GM19467 (cell line): Measurements from ENCODE around the gene CCDC188.

ENCODE experiments used
- ATAC-seq: cut with Tn5 transposase; IDR thresholded peaks from one replicate; pipeline ENCODE4 v1.9.1; 2021; ENCODE audit warnings: mild to moderate bottlenecking, moderate library complexity; ENCODE audit not compliant: unreplicated experiment

CCDC188 gene

DNA sequence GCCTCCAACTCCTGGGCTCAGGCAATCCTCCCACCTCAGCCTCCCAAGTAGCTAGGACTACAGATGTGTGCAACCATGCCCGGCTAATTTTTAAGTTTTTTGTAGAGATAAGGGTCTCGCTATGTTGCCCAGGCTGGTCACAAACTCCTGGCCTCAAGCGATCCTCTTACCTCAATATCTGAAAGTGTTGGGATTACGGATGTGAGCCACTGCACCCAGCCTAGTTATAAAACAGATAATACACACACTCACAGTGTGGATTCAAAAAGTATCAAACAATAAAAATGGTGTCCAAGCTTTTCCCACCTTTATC, 377 bp upstream of the CCDC188 start:
- ATAC-seq = no peak

GRCh38 chr22:20149257-20150250, 1.3 kb downstream of the CCDC188 start:
- ATAC-seq = no peak

DNA sequence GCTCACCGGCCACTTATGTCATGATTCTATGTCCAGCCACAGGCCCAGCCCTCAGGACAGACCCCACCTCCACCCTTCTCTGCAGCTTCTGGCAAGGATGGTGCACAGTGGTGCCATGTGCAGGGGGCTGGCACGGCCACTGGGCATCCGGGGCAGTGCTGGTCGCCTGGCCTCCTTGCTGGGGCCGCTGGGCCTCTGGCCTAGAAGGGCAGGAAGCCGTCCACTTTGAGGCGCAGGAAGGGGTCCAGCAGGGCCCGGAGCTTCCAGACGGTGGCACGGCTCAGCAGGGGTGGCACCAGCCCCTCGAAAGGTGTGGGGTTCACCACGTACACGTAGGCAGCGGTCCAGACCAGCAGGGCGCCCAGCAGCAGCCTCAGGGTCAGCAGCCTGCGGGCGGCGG, 2.4 kb downstream of the CCDC188 start:
- no peak for ATAC-seq

DNA sequence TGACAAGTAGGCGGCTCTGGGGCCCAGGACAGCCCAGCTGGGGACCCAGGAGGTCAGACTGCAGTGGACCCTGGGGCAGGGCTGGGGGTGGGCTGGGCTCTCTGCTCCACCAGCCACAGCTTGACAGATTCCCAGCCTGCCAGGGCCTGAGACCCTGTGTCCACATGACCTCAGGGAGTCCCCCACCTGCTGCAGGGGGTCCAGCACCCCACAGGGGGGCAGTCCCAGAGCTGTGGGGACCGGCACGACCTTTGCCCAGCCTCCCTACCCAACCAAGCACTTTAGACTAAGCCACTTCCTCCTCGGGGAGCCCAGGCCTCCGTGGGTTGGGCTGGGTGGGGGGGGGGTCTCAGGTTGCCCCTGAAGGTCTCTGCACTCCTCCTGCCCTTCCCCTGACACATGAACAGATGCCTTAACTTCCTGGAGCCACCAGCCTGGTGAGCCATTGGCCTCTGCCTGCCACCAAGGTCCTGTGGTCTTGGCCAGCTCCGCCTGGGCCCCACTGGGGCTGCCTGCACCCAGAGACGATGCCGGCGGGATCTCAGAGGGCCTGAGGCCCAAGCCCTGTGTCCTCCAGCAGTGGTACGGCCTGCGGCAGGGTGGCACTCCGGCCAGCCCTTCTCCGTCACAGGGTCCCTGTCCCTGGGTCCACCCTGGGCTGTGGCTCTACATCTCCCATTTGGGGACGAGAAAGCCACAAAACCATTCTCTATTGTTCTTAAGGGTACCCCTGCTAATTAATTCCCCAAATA, 3.4 kb downstream of the CCDC188 start:
- no peak for ATAC-seq

DNA sequence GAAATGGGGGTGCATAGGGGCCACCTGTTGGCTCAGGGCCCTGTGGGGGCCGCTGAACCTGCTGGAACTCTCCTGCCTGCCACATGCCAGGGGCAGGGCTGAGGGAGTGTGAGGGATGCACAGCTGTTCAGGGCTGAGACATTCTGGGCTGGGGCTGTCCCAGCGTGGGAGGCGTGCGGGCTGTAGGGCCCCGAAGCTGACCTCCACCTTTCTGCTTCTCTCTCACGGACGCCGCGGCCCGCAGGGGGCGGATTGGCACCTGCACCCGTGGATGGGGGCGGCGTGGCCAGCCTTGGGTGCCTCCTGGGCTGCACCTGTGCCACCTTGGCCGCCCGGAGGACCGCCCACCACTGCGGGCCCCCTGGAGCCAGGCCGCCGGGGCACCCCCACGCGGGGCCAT, 4.1 kb downstream of the CCDC188 start:
- ATAC-seq = no peak

DNA sequence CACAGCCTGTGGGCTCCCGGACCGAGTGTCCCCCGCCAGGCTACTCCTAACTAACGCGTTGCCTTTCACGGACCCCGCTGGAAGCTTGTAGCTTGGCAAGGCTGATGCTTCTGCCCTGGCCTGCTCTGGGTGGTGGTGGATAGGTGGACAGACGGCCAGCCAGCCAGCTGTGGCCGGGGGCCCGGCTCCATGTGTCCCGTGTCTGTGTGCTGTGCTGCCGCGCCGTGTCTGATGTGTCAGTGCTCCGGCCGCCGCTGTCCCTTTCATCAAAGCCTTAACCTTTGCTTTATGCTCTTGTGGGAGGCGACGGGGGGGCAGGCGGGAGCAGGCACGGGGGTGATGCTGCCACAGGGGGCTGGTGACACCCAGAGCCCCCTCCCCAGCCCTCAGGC, 5.0 kb downstream of the CCDC188 start:
- ATAC-seq = no peak

- ATAC-seq = no peak
These were observed 5.5 kb downstream of the CCDC188 start for GRCh38 chr22:20145206-20145831.

DNA sequence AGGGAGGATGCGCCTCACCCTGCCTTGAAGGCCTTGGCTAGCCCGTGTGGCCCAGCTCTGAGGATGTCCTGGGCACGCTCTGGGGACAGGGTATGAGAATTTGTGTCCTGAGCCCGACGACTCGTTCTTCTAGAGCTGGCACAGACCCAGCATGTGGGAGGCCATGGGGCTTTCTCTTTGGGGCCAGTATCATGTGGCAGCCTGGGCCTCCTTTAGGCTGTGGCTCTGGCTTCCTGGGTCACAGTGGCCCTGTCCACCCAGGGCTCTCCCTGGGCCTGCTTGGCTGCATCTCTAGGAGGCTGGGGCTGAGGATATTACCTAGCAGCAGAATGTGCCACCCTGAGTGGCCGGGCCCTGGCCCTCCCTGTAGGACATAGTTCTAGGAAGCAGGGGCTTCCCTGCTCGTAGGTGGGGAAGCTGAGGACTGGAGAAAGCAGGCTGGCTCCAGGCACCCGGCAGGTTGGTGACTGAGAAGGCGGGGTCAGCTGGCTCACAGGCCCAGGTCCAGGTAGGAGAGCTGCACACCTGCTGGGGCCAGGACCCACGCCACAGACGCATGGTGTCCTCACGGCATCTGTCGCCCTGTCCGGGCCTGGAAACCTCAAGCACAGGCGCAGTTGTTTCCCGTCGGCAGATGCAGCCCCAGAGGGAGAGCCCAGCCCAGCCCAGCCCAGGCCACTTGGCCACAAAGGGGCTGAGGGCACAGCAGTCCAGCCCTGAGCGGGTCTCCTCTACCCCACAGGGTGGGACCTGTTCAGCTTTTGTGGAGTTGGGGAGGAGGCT, 6.8 kb downstream of the CCDC188 start:
- ATAC-seq = no peak

DNA sequence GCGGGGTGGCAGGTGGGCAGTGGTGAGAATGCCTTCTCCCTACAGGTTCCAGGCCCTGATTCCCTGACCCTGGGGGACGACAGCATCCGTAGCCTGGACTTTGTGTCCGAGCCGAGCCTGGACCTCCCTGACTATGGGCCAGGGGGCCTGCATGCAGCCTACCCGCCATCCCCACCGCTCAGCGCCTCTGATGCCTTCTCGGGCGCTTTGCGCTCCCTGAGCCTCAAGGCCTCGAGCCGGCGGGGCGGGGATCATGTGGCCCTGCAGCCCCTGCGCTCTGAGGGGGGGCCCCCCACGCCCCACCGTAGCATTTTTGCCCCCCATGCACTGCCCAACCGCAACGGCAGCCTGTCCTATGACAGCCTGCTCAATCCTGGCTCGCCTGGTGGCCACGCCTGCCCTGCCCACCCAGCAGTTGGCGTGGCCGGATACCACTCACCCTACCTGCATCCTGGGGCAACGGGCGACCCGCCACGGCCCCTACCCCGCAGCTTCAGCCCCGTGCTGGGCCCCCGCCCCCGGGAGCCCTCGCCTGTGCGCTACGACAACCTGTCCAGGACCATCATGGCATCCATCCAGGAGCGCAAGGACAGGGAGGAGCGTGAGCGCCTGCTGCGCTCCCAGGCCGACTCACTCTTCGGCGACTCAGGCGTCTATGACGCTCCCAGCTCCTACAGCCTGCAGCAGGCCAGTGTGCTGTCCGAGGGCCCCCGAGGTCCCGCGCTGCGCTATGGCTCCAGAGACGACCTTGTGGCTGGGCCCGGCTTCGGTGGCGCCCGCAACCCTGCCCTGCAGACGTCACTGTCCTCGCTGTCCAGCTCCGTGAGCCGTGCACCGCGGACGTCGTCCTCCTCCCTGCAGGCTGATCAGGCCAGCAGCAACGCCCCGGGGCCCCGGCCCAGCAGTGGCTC, 7.9 kb downstream of the CCDC188 start:
- ATAC-seq = no peak

DNA sequence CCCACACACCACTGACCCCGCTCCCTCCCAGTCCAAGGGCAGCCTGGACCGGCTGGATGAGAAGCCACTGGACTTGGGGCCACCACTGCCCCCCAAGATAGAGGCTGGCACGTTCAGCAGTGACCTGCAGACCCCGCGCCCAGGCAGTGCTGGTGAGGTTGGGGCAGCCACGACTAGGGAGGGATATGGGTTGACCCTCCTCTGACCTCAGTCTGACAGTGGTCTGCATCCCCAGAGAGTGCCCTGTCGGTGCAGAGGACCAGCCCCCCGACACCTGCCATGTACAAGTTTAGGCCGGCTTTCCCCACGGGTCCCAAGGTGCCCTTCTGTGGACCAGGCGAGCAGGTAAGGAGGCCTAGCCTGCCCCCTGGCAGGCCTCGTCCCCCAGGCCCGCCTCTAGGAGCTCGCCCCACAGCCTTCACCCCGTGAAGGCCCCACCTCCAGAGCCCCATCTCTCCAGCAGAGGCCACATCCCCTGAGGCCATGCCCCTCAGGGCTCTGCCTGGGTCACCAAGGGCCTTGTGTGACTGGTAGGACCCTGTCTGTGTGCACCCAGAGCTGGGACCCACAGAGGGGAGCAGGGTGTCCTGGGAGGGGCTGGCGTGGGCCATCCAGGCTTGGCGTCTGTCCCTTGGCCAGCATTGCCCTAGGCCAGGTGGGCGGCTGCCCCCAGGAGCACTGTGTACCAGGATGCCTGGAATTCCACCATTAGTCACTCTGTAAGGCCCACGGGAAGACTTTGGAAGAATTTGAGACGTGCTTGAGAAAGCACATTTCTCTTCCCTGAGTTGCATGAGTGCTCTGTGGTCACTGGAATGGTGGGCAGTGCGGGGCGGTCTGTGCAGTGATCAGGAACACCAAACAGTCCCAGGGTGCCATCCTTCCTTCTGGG, 9.4 kb downstream of the CCDC188 start:
- no peak for ATAC-seq

DNA sequence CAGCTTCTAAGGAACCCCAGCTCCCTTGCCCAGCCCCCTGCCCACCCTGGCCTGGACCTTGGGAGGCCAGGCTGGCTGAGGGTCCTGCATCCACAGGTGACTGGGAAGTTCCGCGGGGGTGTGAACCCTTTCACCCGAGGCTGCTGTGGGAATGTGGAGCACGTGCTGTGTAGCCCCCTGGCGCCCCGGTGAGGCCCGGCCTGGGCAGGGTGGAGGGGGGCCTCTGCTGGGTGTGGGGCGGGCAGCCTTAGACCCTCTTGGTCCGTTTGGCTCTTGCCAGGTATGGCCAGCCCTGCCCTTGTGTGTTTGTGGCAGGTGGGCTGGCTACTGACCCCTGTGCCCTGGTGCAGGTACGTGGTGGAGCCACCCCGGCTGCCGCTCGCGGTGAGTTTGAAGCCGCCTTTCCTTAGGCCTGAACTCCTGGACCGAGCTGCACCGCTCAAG, 10.3 kb downstream of the CCDC188 start:
- ATAC-seq = no peak

DNA sequence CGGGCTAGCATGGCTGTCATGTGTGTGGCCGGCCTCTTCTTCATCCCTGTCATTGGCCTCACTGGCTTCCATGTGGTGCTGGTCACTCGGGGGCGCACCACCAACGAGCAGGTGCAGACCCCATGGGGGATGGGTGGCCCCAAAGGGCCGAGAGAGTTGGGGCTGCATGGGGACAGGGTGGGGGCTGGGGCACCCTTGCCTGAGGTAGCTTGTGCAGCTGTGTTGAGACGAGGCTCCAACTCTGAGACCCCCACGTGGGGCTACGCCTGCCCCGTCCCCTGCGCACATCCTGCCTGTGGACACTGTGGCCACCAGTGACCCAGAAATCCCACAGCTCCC, 10.8 kb downstream of the CCDC188 start:
- ATAC-seq = no peak

DNA sequence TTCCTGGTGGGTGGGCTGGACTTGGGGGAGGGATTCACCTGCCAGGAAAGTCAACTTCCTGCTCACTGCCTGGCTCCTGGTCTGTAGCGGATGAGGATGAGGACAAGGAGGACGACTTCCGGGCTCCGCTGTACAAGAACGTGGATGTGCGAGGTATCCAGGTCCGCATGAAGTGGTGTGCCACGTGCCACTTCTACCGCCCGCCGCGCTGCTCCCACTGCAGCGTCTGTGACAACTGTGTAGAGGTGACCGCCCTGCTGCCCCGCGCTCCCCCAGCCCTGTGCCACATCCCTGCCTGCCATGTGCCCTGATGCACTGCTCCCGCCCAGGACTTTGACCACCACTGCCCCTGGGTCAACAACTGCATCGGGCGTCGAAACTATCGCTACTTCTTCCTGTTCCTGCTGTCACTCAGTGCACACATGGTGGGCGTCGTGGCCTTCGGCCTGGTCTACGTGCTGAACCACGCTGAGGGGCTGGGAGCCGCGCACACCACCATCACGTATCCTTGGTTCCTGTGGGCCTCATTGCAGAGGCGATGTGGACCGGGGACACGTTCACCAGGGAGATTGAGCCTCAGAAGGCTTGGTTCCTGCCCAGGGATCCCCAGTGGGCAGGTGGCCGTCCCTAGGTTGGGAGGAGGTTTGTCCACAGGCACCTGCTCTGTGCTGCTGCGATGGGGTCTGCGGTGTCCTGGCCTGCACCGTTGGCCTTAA, 11.3 kb downstream of the CCDC188 start:
- ATAC-seq = no peak

DNA sequence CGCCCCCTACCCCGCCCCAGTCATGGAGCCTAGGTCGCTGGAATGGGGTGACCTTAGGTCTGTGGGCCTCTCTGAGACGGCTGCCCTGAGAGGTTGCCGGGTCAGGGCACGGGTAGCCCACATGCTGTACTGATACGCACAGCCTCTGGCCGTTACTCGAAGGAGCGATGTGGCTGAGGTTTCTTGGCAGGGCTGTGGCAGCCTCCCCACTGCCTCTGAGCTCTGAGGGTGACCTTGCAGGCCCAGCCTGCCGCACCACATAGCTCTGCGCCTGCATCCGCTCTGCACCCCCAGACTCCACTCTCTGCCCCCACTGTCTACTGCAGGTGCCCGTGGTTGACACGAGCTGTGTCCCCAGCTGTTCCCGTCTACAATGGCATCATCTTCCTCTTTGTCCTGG, 12.0 kb downstream of the CCDC188 start:
- ATAC-seq = no peak

DNA sequence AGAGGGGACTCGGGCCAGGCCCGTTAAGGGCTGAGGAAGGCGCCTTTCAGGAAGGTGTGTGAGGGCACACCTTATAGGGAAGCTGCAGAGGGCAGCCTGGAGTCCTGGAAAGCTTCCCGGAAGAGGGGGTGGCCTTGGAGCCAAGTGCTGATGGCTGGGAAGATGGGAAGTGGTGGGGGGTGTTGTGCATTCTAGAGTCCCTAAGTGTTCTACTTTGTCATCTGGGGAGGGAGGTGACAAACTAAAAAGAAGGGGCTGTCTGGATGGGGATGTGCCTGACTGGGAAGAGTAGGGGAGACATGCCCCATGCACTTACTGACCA, 12.5 kb downstream of the CCDC188 start:
- ATAC-seq = no peak

DNA sequence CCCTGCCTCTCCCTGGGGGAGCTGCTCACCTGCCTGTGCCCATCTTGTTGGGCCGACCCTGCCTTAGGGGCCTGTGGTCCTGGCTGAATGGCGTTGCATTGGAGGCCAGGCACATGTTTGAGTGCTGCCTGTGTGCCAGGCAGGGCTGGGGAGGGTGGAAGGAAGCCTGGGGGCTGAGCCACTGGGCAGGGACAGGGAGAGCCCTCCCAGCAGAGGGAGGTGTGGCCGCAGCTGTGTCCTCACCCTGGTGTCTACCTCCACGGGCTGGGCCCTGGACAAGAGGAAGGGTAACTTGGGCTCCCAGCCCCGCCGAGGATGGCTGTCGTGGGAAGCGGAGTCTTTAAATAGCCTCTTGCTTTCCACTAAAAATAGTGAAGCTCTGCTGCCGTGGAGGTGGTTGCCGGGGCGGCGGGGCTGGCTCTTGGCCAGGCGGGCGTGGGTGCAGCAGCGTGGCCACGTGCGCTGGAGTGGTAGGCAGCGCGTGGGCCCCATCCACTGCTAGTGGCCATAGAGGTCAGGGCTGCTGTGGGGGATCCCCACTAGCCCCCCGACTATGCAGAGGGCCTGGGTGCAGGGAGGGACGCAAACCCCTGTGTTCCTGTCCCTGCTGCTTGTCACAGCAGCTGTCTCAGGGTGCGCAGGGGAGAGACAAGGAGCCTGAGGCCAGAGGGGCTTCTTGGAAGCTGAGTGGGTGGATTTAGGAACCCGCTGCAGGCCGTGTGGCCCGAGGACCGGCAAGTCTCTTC, 13.0 kb downstream of the CCDC188 start:
- ATAC-seq = no peak

GRCh38 chr22:20137113-20137512, 13.7 kb downstream of the CCDC188 start:
- ATAC-seq = no peak

DNA sequence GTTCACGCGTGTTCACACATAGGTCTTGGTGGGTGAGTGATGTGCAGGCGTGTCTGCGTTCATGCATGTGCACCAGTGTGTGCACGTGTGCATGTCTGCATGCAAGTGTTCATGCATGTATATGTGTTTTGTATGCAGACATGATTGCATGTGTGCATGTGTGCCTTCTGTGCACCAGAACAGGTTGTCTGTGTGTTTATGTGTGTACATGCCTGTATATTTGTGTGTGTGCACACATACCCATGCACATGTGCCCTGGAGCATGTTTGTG, 14.3 kb downstream of the CCDC188 start:
- ATAC-seq = no peak
